Stimulated activated naive CD4-positive, alpha-beta T cell treated with Interleukin-2 at 50 U/mL for 16 hours (primary cell): ENCODE results near the gene RIPK4.

ENCODE experiments used
- DNase-seq: peaks from one replicate; lab custom pipeline; 2025; lab: John Stamatoyannopoulos, UW

Gene RIPK4

DNA sequence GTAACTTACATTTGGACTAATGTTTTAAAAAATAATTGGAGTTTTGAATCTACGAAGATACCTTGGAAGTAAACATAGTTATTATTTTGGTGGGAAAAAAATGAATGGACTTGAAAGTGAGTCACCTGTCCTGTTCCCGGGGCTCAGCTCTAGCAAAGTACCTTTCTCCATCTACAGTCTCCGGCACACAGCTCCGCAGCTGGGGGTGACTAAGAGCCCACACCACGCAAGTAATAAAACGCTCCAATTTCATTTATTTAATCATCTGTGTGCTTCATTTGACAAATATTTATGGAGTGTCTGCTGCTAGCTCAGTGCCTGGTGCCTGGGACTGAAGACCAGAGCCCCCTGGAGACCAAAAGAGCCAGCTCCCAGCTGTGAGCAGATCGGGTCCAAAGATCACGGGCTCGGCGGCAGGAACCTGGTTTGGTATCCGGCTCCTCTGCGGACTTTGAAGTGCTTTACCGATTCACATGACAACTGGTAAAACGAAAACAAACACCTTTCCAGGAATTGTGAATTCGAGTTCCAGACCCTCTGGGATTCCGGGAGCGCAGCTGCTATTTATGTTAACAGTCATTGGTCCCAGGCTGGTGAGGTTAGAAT, 1.7 kb upstream of the RIPK4 start:
- no peak for DNase-seq

DNA sequence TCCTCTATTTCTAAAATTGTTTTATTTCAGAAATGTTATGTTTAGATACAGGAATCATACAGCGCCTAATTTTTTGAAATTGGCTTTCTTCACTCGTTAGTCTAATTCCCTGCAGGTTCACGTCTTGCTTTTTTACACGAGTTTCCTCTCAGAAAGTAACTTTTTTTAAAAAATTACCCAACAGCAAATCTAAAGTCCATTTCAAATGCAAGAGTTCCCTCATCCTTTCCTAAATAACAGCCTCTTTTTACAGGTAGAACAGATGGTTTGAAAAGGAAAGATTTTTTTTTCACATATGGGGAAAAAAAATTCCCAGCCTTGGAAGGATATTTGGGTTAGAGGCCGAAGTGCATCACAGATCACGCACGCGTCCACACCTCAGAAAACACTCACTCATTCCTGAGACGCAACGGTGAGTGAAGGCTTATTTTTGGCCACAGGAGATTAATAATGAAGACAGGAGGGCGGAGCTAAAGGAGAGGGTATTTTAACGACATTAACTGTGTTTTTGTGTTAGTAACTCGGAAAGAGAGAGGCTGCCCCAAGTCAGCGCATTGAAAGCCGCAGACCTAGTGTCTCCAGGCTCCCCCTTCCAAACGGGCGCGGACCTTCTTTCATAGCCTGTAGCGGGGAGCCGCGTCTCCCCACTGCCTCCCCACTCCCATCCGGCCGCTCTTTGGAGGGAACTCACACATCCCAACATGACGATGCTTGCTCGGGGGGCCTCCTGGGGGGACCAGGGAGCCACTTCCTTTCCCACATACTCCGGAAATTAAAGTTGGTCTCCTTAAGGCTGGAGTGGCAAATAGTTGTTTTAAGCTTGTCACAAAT, 969 bp upstream of the RIPK4 start:
- no peak for DNase-seq

DNA sequence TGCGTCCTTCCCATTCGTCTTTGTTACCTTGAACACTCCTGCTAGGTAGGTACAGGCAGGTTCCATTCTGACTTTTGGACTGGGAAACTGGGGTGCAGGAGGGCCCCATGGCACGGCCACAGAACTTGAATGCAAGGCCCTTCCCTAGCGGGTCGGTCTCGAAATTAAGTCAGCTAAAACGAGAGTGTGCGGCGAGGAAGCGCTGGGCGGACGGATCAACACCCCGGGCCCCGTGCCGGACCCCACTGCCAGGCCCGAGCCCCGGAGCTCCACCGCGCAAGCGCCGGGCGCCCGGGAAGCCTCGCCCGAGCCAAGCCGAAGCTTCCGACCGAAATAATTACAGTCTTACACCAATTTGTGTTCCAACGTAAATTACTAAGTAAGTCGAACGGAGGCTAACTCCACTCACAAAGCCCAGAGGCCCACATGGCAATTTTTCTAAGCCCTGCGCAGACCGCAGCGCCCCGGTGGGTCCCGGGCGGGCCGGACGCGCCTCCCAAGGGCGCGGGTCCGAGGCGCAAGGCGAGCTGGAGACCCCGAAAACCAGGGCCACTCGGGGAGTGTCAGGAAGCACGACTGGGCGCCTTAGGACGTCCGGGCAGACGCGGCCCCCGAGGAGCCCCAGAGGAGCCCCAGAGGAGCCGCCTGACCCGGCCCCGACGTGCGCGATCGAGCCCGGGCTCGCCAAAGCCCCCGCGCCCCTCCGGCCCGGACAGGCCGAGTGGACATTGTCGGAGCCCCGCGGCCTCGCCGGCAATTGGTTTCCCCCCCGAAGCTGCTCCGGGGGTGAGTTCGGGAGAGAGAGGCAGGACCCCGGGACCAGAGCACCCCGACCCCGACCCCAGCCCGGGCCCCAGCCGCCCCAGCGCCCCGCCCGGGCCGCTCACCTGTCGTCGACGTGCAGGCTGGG, 624 bp downstream of the RIPK4 start:
- DNase-seq: no peak

DNA sequence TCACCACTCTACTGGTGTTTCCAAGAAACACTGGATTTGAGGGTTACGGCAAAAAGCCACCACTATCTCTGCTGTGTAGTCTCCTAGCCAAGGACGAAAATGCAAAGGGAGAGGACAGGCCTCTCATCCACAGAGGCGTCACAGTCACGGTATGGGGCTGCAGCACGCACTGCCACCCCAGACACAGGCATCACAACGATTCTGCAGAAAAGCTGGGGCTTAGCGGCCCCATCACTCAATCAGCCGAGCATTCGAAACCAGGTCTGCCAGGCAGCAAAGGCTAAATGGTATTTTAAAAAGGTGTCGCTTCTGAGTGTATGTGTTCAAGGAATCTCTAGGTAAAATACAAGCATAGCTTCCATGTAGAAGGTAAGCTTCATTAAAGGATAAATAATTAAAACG, 1.4 kb downstream of the RIPK4 start:
- DNase-seq: no peak

DNA sequence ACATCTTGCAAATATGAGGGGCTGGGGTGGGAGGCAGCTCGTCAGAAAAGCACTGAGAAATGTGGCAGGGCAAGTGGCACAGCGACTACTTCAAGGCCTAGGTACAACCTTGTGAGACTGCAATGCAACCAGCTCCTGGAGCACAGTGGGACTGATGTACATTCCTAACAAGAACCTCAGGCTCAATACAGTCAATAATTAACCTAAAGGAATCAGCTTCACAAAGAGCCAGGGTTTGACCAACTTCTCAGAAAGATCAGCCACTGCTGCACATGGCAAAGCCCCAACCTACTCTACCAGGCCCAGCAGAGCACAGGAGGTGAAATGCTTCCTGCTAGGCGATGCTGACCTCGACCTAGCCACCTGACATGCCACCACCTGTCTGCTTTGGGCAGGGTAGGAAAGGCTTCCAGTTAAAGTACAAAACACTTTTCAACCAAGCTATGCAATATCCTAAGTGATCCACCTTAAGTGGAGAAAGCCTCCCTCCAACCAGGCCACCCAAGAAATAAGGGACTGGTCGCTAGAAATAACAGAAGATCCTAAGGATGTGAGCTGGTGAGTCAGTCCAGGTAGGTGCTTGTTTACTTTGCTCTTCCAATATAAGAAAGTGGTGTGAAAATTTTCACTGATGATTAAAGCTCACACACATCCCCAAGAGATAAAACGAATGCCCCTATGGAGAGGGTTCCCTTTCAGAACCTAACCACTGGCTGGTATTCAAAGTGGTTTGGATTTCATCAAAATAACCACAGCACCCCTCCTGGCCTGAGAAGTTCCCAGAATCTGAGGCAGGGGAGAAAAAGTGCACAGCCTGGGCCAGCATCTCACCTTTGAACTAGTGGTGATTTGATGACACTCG, 2.1 kb downstream of the RIPK4 start:
- DNase-seq: no peak

DNA sequence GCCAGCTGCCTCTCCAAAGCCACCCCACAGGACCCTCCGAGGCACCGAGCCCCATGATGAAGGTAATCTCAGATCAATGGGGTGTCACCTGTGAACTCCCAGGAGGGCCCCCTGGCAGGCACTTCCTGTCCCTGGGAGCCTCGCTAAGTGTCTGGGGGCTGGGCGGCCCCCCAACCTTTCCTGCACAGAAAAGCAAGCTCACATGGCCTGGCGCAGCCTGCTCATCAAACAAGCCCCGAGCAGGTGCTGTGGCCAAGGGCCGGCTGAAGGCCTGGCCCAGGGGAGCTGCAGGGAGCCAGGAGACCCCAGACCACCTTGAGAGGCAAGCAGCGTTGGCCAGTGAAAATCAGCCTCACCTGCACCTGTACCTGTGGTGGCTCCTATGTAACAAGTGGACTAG, 2.9 kb downstream of the RIPK4 start:
- DNase-seq: no peak

DNA sequence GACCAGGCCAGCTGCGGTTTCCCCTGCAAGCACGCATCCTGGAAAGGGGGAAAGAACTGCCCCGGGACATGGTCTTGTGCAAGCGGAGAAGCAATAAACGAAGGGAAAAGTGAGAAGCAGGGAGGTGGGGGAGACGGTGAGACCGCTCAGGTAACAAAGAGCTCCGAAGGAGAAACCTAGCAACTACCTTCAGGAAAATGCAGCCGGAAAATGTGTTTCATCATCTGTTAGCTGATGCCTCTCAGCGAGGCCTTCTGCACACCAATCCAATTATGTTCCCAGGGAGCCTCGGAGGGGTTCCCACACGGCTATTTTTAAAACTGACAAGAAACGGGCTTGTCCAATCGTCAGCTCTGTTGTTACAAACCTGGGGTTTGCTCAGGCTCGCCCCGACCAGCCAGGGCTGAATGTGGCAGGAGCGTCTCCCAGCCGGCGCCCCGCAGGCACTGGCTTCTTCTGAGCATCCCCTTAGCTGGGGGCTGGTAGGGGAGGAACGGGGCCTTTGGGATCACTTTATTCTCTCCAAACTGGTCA, 3.4 kb downstream of the RIPK4 start:
- no peak for DNase-seq

DNA sequence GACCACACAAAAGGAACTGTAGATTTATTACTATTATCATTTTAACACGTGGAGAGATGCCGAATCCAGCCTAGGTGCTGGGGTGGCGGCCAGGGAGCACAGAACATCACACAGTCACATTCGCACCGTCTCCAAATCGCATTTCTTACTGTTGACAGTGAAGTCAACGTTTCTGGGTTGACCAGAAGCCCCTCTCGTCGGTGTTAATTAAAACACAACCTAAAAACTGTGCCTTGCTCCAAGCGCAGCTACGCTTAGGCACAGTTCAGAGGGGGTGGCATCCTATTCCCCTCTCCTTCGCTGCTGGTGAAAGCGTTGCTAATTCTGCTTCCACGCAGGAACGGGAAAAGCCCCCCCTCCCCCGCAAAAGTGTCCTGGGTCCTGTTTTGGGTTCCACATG, 4.1 kb downstream of the RIPK4 start:
- no peak for DNase-seq

DNA sequence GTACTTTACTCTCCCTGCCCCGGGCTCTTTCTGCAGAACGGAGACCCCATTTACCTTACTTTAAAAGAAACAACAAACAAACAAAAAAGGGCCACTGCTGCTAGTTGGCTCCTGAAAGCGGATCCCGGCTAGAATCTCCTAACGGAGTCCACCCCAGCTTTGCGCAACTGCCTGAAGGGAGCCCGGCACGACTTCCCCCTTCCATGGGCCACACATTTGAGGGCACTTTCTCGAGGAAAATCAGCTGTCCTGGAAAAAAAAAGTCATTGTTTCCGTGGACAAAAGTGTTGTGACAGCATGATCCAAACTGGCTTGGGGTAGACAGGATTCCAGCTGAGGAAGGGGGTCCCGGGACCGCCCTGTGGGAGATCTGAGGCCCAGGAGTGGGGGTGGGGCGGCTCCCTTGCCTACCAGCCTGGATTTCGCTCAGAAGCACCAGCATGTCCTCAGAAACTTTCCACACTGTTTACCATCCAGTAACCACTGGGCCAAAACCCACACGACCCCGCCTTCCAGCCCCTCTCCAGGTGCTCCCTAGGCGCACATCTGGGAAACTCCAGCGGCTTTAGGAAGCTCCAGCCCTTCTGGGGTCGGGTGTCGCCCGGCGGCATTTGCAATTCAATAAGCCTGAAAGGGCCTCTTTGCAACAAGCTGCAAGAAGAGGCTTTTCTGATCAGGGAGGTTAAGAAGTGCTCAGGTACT, 4.8 kb downstream of the RIPK4 start:
- no peak for DNase-seq

DNA sequence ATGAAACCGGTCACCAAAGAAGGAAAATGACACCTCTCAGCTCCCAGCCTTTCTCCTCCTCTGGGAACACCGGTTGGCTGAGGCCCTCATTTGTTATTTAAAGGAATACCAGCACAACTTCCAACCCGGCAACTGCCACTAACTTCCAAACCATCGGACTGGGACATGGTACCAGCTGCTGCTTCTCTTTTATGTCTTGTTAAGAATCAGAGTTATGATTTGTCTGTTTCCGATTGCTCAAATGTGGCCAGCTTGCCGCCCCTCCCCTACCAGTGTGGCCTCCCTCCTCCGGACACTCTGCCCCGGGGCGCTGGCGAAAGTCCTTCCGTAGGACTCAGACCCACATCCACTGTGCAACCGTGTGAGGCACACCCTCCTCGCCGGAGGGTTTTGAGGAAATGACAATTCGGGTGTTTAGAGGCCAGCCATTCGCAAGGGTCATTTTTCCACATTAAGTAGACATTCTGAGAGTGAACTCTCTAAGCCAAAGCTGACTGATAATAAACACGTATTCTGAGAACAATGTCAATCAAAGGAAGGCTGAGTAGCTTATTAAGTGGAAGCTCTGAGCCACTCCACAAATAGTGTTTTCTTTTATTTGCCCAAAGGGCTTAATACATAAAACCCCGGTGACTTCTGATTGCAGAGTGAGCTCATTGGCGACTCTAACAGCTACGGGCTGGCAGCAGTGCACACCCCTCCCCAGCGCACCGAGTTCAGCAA, 5.5 kb downstream of the RIPK4 start:
- DNase-seq: no peak

DNA sequence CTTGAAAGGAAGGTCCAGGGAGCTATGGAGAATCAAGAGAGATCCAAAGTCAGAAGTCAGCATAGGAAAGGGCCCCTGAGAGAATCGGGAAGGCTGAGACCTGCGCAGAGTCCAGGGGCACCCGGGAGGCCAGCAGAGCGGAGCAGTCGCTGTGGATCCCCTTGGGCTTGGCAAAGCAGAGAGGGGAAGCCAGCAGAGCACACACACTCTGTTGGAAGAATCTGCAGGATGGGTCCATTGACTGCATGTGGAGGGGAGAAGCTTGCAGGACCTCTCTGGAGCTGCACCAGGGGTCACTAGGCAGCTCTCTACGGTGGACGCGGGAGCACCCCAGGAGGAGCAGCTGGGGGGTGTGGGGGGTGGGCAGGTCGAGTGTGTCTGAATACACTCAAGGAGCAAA, 6.4 kb downstream of the RIPK4 start:
- DNase-seq: no peak

DNA sequence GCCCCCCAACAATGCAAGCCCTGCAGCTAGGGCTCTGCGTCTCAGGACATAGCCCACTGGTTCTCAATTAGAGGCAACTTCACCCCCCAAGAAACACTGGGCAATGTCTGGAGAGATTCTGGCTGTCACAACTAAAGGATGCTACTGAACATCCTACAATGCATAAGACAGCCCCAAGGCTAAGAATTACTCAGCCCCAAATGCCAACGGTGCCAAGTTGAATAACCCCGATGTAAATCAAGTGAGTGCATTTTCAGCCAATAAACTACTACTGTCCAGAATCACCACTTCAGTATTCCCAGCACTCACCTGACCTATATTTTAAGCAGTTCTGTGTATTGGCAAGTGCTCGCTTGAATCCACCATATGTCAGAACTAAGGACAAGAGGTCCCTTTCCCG, 6.9 kb downstream of the RIPK4 start:
- DNase-seq: no peak

DNA sequence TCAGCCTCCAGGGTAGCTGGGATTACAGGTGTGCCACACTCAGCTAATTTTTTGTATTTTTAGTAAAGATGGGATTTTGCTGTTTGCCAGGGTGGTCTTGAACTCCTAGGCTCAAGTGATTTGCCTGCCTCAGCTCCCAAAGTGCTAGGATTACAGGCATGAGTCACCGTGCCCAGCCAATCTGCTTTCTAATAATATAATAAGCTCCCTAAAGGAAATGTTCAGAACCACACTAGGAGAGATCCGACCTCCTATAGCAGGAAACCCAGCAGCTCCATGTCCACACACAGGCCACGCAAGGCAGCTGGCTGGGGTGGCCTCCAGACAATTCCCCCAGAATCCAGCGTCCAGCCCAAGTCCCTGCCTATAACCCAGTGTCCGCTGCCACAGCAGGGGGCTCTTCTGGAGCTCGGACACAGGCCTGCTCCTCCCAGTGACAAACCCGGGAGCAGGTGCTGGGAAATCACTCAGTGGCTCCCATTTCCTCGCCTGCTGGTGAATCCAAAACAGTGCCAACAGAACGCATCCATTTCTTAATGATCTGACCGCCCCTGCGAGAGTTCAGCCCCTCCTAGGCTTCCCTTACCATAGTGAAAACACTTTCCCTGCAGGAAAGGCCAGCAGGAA, 7.5 kb downstream of the RIPK4 start:
- DNase-seq: no peak

DNA sequence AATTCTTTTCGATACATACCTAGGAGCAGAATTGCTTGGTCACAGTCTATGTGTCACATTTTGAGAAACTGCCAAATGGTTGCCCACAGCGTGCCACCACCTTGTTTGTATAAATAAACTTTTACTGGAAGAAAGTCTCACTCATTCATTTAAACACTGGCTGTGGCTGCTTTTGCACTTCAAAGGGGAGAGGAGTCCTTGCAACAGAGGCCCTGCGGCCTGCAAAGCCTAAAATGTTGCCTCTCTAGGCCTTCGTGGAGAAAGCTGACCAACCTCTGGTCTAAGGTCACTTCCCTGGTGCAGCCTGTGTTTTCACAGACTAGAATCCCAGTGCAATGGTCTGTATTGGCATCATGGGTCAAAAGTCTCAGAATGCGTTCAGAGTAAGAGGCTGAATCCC, 8.3 kb downstream of the RIPK4 start:
- DNase-seq: no peak

DNA sequence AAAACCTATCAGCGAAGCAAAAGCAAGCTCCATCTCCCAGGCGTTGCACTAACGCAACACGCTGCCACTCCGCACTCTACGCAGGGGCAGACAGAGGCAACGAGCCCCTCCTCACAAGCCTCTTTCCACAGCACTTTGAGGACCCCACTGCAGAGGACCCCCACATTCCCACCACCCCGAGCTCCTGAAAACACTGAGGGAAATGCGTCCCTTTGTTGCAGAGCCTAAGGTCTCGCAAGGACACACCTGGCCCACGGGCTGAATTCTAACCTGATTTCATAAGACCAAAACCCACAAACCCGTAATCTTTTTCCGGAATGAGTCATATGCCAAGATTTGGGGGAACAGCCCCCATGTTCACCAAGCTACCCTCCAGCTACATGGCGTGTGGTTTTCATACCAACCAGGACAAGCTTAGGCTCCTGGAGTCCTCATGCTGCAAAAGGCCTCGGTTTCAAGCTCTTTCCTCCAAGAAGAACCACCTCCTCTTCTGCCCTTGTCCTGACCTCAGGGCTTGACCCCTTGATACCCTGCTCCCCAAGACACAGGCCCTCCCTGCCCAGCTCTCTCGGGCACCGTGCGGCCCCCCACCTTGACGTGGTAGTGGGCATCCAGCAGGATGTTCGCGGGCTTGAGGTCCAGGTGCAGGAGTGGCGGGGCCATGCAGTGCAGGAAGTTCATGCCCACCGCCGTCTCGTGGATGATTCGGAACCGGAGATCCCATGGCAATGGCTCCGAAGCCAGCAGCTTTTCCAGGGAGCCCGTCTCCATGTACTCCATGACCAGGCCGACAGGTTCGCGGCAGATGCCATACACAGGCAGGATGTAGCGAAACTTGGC, 10.7 kb downstream of the RIPK4 start:
- no peak for DNase-seq

DNA sequence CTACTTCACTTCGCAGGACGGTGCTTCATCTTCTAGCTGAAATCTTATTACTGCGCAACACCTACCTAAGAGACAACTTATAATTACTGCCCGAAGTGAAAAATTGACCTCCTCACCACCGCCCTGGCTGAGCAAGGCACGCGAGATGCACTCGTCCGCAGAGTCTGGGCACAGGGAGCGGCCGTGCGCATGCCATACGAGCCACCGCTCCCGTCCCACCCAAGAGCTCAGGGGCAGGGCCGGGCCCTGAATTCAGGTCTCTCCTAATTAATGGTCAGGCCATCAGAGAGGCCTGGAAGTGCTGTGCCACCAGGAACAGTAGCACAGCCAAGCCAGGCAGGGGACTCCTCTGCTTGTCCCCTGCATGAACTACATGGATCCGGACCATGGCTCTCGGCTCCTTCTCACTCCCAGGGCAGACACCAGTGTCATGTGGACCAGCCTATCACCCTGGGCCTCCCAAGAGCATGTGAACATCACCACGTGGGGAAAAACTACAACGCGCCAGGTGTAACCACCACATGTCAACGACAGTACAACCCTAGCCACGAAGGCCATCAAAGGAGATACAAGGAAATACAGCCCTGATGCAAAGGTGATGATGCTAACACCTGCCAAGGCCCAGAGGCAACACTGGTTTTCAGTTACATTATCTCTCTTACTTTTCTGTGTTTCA, 11.5 kb downstream of the RIPK4 start:
- no peak for DNase-seq

DNA sequence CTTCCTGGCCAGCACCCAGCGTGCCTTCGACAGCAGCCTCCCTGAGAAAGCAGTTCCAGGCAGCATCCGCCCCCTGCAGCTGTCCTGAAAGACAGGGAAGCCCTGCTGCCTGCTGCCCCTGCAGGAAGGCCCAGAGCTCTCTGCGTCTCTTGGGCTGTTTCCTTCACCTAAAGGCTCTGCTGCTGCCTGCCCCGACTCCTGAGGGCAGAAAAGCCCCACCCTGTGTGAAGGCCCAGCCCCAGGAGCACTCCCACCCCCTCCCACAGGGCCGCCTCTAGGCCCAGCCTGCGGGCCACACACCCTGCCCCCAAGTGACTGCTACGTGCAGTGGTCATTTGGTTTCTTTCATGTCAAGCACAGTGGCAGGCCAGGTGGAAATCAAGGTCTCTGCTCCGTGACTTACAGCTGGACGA, 12.4 kb downstream of the RIPK4 start:
- DNase-seq: no peak
